NCI-H1105 treated with DMSO at 0.1 percent for 48 hours (cell line): ENCODE measurements around the gene S100PBP.
"Not testable (repeated sequence)": the region's sequence is repeated elsewhere in the genome, so short reads cannot be mapped to it uniquely, and the experiment has no call there.

Source experiments
- DNase-seq: peaks from one replicate; lab custom pipeline; 2025; lab: John Stamatoyannopoulos, UW

Gene S100PBP

DNA sequence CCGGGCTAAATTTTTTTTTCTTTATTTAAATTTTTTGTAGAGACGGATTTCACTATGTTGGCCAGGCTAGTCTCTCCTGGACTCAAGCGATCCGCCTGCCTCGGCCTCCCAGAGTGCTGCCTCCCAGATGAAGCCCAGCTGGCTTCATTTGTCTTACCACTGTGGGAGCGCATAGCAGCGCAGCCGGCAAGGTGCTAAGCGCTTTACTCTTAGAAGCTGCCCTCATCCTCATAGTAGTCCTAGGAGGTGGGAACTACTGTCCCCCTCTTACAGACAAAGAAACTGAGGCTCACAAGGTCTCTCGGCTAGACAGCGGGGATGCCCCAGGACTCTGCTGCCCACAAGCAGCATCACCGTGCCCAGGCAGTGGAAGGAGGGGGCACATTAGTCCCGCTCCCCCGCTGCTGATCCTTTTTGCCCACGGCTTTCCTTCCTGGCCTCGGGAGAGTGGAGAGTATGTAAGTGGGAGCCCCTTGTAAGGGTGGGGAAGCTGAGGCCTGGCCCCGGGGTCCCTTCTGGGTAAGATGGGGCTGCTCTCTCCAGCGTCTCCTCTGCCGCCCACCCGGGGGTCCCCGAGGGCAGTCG lies 83.0 kb downstream of the S100PBP start:
- no peak for DNase-seq

DNA sequence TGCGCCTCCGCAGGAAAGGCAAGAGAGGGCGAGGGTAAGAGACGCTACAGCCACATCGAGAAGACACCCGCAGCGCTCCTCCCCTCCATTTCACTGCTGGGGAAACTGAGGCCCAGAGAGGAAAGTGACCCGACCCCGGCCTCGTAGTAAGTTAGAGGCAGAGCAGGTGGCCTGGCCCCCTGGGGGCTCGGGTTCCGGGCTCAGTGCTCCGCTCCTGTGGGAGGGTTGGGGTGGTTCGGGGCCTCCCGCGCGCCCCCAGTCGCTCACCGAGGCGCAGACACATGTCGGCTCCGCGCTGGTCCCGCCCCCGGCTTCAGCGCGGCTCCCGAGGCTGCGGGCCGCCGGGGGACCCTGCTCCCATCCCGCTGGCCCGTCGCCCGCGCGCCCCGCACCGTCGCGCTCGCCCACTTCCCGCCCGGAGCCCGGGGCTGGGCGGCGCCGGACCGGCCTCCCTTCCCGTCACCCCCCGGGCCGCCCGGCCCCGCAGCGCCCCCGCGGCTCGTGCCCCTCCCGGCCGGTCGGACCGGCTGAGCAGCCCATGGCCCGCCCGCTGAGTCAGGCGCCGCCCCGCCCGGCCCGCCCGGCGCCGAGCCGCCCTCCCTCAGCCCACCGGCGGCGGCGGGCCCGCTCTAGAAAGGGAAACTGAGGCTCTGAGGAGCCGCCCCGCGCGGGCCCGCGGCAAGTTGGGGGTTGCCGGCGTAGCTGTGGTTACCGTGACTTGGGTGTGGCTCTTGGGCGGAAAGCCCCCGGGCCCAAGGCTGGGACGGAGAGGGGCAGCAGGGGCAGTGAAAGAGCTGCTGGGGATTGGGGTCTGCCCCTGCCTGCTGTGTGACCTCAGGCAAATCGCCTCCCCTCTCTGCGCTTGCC lies 83.7 kb downstream of the S100PBP start, which contains the start of gene TMEM54:
TSS of gene TMEM54 (minus strand) at position 434 of the 867 bp plus-strand sequence. CDS start at position 283, 151 bp downstream.
- no peak for DNase-seq

DNA sequence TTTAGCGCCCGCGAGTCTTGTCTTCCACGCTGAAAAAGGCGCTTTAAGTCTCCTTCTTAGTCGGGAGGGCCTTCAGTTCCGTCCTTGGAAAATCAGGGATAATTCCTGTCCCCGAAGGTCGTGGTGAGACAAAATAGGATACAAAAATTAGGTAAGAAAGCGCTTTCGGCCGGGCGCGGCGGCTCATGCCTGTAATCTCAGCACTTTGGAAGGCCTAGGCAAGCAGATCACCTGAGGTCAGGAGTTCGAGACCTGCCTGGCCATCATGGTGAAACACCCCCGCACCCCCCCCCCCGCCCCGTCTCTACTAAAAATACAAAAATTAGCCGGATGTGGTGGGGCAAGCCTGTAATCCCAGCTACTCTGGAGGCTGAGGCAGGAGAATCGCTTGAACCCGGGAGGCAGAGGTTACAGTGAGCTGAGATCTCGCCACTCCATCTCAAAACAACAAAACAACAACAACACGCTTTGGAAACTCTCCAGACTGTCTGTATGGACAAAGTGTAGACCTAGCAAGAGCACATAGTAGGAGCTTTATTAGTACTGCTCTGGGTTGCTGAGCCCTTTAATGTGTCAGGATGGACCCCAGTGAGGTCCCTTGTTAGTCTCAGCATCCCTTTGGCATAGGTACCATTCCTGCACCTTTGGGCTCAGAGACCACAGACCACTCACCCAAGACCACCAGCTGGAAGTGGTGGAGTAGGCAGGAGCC lies 84.5 kb downstream of the S100PBP start:
- DNase-seq = no peak

DNA sequence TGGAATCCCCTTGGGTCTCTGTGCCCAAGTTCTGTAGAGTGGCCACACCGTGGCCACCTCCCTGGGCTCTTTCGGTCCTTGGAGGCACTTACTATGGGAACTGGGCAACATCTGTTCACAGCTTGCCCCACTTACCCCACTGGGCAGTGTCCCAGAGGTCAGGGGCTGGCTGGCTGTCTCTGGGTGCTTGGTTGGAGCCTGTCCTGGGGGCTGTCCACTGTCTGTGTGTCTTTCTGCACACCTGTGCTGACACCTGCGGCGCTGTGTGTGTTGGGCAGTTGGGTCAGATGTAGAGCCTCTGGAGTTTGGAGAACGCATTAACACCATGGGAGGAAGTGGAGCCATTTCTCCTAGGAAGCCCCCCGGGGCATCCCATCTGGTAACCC lies 85.1 kb downstream of the S100PBP start:
- no peak for DNase-seq

DNA sequence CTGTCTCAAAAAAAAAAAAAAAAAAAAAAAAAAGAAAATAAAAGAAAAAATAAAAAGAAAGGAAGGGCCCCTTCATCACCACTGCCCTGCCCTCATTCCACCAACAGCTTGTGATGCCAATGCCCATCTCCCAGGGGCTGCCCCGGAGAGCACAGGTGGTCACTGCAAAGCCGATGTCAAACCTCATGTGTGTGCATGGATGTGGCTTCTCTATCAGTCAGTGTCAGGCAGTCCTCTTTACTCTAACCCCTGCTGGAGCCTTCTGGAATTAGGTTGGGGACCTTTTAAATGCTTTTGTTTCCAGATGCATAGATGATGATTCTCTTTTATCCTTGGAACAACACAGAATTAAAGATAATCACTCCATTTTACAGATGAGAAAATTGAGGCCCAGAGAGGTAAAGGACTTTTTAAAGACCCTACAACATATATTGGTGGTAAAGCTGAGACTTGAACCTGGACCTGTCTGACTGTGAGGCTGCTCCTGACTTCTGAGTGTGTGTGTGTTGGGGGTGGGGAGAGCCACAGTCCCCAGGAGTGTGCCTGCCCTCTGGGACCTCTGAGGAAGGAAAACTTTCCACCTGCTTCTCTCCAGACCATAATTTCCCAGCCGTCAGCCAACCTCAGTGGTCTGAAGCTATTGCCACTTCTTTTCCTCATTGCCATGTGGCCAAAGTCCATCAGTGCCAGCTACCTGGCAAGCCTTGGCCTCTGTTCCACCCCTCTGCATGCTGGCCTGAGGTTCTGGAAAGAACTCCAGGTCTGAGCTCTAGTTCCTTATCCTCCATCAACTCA lies 86.7 kb downstream of the S100PBP start:
- DNase-seq = no peak

DNA sequence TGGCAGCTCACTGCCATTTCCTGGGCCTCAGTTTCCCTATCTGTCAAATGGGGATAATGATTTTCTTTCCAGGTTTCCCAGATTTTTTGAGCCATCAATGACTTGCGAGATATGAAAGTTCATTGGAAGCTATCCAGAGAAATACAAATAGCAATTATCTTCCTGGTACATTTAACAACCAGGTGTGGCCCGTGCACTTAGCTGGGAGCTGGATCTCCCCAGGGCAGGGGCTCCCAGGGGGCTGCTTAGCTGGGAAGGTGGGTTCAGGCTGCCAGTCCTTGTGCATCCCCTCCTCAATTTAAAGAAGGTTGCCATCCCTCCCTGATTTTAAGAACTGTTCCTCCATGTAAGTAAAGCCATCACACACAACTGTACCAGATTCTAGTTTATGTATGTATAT lies 87.3 kb downstream of the S100PBP start:
- DNase-seq = no peak

DNA sequence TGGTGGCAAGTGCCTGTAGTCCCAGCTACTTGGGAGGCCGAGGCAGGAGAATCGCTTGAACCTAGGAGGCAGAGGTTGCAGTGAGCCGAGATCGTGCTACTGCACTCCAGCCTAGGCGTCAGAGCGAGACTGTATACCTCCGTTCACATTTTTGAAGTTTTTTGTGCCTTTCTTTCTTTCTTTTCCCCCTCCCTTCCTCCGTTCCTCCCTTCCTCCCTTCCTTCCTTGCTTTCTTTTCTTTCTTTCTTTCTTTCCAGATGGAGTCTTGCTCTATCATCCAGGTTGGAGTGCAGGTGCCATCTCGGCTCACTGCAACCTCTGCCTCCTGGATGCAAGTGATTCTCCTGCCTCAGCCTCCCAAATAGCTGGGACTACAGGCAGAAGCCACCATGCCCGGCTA lies 88.1 kb downstream of the S100PBP start:
- not testable (repeated sequence) for DNase-seq

DNA sequence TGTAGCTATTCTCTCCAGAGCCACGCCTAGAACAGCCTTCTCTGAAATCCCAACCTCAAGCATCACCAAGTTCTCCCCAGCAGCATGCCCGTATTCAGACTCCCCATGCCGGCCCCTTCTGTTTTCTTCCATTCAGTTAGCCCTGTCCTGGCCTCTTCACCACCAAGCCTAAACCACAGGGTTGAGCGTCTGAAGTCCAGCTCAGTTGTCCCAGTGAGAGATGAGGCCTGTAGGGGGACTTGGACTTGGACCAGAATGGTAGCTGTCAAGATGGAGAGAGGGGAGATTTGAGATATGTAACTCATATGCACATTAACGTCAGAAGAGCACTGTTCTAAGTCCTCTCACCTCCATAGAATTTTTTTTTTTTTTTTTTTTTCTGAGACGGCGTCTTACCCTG lies 89.2 kb downstream of the S100PBP start:
- no peak for DNase-seq

DNA sequence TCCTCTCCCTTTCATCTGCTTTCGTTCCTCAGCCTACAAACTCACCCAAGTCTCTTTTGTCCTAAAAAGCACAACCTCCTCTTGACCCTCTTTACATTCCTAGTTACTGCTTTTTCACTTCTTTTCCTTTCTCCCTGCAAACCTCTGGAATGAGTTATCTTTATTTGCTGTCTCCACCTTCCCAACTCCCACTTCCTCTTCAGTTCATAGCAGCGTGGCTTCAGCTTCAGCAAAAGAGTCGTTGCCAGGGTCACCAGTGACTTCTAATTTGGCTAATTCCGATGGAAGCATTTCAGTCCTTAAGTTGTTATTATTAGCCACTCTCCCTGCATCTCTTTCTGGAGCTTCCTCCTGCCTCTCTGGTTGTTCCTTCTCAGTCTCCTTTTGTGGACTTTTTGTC lies 90.0 kb downstream of the S100PBP start:
- no peak for DNase-seq
